ENCODE data around the gene PDE4A. TPM values are rescaled to one million over a fixed set of nuclear protein-coding genes. Genes with fewer than 3 reads are reported as not detected.
A peak's percentile ranks its signal among the peaks of the same experiment; 100 is the strongest.

The PDE4A gene
- total and polyA plus RNA-seq, 8 donors: 5.0 to 12.6 (median 9.3) TPM

- no peaks in the 10 kb centered on the region for H3K9me3 ChIP-seq
- no peaks in the 10 kb centered on the region for H3K27me3 ChIP-seq
- peak overlapping the region; percentile 38 to 66 (median 54) for H3K4me3 ChIP-seq
- intact Hi-C loops (cut with DNase I): no loop called here
- no peaks in the 10 kb centered on the region for H3K36me3 ChIP-seq
- 3 to 4% methylated on average over 28 to 75 of the region's 75 CpGs for WGBS, 2 donors
- FAIRE-seq (no peak), DNase-seq (peak; percentile 56 to 85 (median 69)), ATAC-seq (peak; percentile 46 to 69 (median 64))
- TF ChIP-seq CTCF (IDR thresholded peaks at IDR 0.05): no peak
- H3K4me1 ChIP-seq: peaks cover 0 to 15% (median 4%) of the 10 kb centered on the region in 3 donors
- peak overlapping the region in 3 of 4 donors; percentile 4 to 30 (median 12) for H3K27ac ChIP-seq
Measured at GRCh38 chr19:10430505-10431253, 10.3 kb downstream of the PDE4A start.

- intact Hi-C loops (cut with DNase I): no loop called here
- Histone ChIP-seq H3K4me1 (peaks cover 0 to 15% (median 4%) of the 10 kb centered on the region in 3 donors), H3K4me3 (peak overlapping the region; percentile 38 to 66 (median 54)), H3K9me3 (no peaks in the 10 kb centered on the region), H3K36me3 (no peaks in the 10 kb centered on the region), H3K27me3 (no peaks in the 10 kb centered on the region), H3K27ac (peak overlapping the region in 3 of 4 donors; percentile 60 to 75 (median 61))
- TF ChIP-seq CTCF (IDR thresholded peaks at IDR 0.05): no peak
- FAIRE-seq (no peak), ATAC-seq (peak in 3 of 4 donors; percentile 2 to 10 (median 3)), DNase-seq (peak in 3 of 6 donors; percentile 44 to 64 (median 51))
- WGBS, 2 donors: 8 to 10% methylated on average over 25 of the region's 25 CpGs
Measured at GRCh38 chr19:10431254-10431942, 11.1 kb downstream of the PDE4A start.

GRCh38 chr19:10431943-10432735 is 11.8 kb downstream of the PDE4A start:
- Histone ChIP-seq H3K27me3 (no peaks in the 10 kb centered on the region), H3K9me3 (no peaks in the 10 kb centered on the region), H3K4me3 (peak overlapping the region; percentile 38 to 66 (median 54)), H3K27ac (peak overlapping the region; percentile 47 to 75 (median 68)), H3K4me1 (peaks cover 0 to 15% (median 4%) of the 10 kb centered on the region in 3 donors), H3K36me3 (no peaks in the 10 kb centered on the region)
- DNase-seq: peak; percentile 60 to 86 (median 78)
- intact Hi-C loops (cut with DNase I): no loop called here
- no peak for TF ChIP-seq CTCF (IDR thresholded peaks at IDR 0.05)
- FAIRE-seq: no peak
- 1 to 2% methylated on average over 40 to 64 of the region's 64 CpGs for WGBS, 2 donors
- ATAC-seq: peak; percentile 73 to 81 (median 80)

- peak in 3 of 6 donors; percentile 50 to 62 (median 59) for DNase-seq
- intact Hi-C loops (cut with DNase I): no loop called here
- Histone ChIP-seq H3K4me3 (peak overlapping the region; percentile 38 to 66 (median 54)), H3K27ac (peak overlapping the region; percentile 47 to 75 (median 68)), H3K36me3 (no peaks in the 10 kb centered on the region), H3K4me1 (peaks cover 0 to 15% (median 4%) of the 10 kb centered on the region in 3 donors), H3K27me3 (no peaks in the 10 kb centered on the region), H3K9me3 (no peaks in the 10 kb centered on the region)
- no peak for TF ChIP-seq CTCF (IDR thresholded peaks at IDR 0.05)
- WGBS, 2 donors: 19 to 27% methylated on average over 2 of the region's 2 CpGs
- no peak for FAIRE-seq
- peak; percentile 7 to 51 (median 38) for ATAC-seq
Measured at GRCh38 chr19:10432736-10433130, 12.4 kb downstream of the PDE4A start.

Measured in pancreas (tissue), 10 donors.